Fibroblast of the aortic adventitia (primary cell): ENCODE results near the gene LITAFD. TPM values are rescaled to one million over a fixed set of nuclear protein-coding genes. Genes with fewer than 3 reads are reported as not detected.

Experiments
- DNase-seq: peaks from one replicate; pipeline ENCODE4 v3.0.0-alpha.2; 2010; ENCODE audit warnings: low read depth
- H3K4me3 ChIP-seq: 2 replicates; pipeline ENCODE4 v1.5.1; 2011; ENCODE audit warnings: low read depth, mild to moderate bottlenecking, control low read depth, low read length, moderate library complexity
- CTCF ChIP-seq: IDR thresholded peaks from 2 replicates; pipeline ENCODE4 v1.5.1; 2011; ENCODE audit warnings: mild to moderate bottlenecking, low read length, control low read depth, inconsistent platforms; ENCODE audit not compliant: insufficient read depth
- total RNA-seq: library from RNA; depleted of rRNA; stranded (reverse); fragments of >200 nt; gene quantifications from 2 replicates; pipeline ENCODE4 v1.2.3, GENCODE V29; 2012; ENCODE audit warnings: low replicate concordance

The LITAFD gene
- total RNA-seq, 1 donor, result not detected

GRCh38 chr16:8852534-8852933 is 29.6 kb upstream of the LITAFD start:
- TF ChIP-seq CTCF, result no peak
- no peak overlapping the region for H3K4me3 ChIP-seq
- no peak for DNase-seq

- no peak overlapping the region for H3K4me3 ChIP-seq
- DNase-seq, result no peak
- TF ChIP-seq CTCF, result no peak
These were observed 29.0 kb upstream of the LITAFD start for GRCh38 chr16:8853150-8853549.

DNA sequence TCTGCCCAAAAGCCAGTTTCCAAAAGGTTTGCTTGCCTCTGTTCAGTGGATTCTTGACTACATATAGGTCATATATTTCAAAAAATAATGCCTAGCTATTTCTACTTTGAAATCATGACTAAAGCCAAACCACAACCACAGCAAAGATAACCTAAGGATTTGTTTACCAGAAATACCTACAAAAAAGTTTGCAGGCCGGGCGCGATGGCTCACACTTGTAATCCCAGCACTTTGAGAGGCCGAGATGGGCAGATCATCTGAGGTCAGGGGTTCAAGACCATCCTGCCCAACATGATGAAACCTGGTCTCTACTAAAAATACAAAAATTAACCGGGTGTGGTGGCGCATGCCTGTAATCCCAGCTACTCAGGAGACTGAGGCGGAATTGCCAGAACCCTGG is 28.5 kb upstream of the LITAFD start:
- DNase-seq, result no peak
- H3K4me3 ChIP-seq, result no peak overlapping the region
- no peak for TF ChIP-seq CTCF

- TF ChIP-seq CTCF, result no peak
- no peak overlapping the region for H3K4me3 ChIP-seq
- no peak for DNase-seq
These were observed 27.7 kb upstream of the LITAFD start for GRCh38 chr16:8854298-8854948.

- DNase-seq, result no peak
- TF ChIP-seq CTCF, result peak; percentile 4
- no peak overlapping the region for H3K4me3 ChIP-seq
These were observed 26.9 kb upstream of the LITAFD start for GRCh38 chr16:8855051-8855786.

GRCh38 chr16:8855972-8856371 is 26.2 kb upstream of the LITAFD start:
- no peak overlapping the region for H3K4me3 ChIP-seq
- DNase-seq, result no peak
- no peak for TF ChIP-seq CTCF
